ACHN (cell line): Measurements from ENCODE around the gene OR5AU1.
"Not testable (repeated sequence)": the region's sequence is repeated elsewhere in the genome, so short reads cannot be mapped to it uniquely, and the experiment has no call there.

Experiments used
- DNase-seq: peaks from one replicate; pipeline ENCODE4 v3.0.0-alpha.2; 2015
- in situ Hi-C: cut with HindIII; loops from 2 replicates; pipeline ENCODE4 v1.10.0; 2017; ENCODE audit warnings: low sequenced_read_pairs, low pct_ligation_motif_present, low pct_unique_long_range_greater_than_20kb

The OR5AU1 gene

DNA sequence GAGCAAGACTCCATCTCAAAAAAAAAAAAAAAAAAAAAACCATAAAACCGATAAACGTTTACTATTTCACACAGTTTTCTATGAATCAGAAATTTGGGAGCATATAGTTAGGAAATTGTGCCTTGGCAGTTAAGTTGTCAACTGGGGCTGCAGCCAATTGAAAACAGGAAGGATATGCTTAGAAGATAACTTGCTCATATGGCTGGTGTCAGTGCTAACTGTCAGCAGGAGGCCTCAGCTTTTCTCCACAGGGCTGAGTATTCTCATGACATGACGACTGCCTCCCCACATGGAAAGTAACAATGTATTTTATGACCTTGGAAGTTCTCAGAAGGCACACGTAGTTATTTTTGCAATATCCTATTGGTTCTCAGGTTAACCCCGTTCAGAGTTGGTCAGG is 29.6 kb upstream of the OR5AU1 start:
- in situ Hi-C loops, result no loop called here
- DNase-seq, result no peak

DNA sequence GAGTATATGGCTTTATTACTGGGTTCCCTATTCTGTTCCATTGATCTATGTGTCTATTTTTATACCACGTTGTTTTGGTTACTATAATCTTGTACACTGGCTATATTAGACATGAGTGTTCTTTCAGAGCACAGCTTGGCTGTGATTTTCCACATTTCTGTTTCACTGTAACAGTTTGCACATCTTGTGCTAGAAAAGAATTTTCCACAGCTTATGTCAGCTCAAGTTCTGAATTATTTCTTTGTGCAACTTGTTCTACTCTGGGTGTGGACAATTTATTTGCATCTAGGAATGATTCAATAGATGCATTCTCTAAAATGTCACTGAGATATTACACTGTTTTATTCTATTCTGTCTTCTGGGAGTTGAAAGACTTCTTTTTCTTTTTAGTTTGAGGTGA is 28.4 kb upstream of the OR5AU1 start:
- in situ Hi-C loops, result no loop called here
- DNase-seq, result no peak

DNA sequence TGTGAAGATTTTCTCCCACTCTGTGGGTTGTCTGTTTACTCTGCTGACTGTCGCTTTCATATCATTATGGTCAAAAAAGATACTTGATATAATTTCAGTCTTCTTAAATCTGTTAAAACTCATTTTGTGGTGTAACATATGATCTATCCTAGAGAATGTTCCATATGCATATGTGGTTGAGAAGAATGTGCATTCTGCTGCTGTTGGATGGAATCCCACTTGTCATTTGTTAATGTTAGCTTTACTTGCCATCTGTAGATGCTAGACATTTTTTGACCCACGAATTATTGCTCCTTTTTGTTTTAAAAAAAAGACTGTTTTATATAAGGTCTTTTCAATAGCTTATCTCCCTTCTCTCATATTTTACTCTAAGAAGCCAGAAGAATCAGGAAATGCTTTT is 26.3 kb upstream of the OR5AU1 start:
- in situ Hi-C loops, result no loop called here
- DNase-seq, result no peak

DNA sequence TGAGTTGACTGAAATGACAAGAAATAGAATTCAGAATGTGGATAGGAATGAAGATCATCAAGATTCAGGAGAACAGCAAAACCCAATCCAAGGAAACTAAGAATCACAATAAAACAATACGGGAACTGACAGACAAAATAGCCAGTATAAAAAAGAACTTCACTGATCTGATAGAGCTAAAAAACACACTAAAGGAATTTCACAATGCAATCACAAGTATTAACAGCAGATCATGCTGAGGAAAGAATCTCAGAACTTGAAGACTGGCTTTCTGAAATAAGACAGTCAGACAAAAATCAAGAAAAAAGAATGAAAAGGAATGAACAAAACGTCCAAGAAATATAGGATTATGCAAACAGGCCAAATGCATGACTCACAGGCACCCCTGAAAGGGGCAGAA is 15.3 kb upstream of the OR5AU1 start:
- in situ Hi-C loops, result no loop called here
- no peak for DNase-seq

DNA sequence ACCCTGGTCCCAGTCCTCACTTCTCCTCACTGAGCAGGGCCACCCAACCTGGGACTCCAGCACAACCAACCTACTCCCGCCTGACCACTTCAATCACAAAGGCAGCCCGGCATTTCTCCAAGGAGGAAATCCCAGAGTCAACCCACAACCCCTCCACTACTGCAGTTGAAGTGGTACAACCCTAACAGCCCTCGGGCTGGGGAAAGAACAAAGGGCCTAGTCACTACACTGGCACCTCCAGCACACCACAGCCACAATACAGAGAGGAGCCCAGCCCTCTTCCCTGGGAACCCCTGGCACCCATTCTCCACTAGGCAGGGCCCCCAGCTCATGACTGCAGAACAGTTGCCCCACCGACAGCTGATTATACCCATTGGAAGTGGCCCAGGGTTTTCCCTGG is 13.7 kb upstream of the OR5AU1 start:
- in situ Hi-C loops, result no loop called here
- DNase-seq, result no peak

DNA sequence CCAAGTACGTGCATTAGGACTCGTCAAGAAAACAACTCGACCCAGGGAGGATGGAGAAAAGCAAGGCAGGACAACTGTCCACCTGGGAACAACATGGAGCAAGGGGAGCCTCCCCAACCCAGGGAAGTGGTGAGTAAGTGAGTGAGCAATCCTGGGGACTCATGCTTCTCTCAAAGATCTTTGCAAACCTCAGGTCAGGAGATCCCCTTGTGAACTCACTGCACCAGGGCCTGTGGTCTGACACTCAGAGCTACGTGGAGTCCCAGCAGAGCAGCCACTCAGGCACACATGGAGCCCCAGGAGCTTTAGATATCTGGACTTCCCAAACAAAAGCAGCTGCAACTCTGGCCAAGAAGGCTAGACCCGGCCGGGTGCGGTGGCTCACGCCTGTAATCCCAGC is 12.2 kb upstream of the OR5AU1 start:
- in situ Hi-C loops, result no loop called here
- DNase-seq, result no peak

DNA sequence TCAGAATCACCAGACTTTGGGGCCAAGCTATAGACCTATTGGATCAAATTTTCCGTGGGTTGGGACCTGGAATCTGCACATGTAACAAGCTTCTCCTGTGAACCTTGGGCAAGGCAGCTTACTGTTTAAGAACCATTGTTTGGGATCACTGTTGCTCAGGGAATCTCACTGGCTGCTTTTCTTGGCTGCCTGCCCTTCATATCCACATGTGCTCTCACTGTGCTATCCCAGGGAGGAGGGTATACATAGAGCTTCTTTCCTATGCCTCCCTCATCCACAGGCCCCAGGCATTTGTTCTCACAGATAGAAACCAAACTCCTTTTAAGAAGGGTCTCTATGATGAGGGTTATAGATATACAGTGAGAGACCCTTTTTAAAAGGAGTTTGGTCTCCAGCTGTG is 9.8 kb upstream of the OR5AU1 start:
- in situ Hi-C loops, DNase-seq: not testable (repeated sequence)

DNA sequence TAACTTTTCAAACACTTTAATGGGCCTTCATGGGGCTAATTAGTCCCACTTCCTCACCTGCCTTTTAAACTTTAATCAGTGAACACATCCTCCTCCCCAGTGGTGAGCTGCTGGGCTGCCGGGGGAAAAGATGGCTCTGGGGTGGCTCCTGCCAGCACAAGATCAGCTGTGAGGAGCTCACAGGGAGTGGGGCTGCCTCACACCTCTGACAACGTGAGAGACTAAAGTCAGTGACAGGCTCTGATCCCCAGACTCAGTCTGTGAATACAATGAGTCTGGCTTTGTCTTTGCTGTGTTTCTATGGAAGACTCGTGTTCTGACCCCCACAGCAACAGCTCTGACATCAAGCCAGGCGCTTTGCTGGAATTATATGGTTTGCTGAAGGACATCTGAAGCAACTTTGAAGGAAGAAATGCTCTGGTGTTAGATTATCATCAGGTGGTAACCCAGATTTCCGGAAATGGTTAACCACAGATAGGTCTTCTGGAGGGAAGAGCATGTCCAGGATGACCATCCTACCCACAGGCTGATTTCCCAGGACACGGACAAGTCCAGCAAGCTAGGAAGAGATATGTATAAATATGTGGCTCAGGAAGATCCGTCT is 9.2 kb upstream of the OR5AU1 start:
- not testable (repeated sequence) for DNase-seq

DNA sequence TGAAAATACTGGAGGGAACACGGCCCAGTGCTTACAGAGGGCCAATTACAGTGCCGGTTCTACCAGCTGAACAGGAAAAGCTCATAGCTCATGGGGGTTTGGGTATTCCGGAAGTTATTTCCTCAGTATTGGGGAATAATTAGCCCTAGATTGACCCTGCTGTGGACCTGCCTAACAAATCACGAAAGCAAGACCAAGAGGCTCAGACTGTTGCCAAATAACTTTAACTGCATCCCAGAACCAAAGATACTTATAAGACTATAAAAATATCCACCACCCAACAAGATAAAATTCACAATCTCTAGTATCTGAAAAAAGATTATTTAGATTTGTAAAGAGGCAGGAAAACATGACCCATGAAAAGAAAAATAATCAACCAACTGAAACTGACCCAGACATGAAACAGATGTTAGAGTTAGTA is 8.0 kb upstream of the OR5AU1 start:
- in situ Hi-C loops, result no loop called here
- DNase-seq, result no peak

More for the DNA sequence above, 9.2 kb upstream of the OR5AU1 start:
- in situ Hi-C loops, result not testable (repeated sequence)

DNA sequence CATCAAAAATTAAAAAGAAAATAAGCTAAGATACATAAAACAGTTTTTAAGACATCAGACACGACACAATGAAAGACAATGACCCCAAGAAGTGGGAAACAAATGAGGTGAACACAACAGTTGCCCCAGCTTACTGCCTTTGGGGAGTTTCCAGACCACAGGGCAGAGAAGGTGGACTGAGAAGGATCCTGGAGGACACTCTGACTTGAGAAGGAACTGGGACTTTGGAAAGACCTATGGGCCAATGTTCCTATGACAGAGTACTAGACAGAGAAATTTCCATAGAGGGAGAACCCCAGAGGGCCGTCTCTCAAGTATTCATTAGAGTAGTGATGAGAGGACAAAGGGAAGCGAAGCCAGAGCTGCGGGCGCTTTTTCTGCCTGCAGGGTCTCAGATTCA is 6.2 kb upstream of the OR5AU1 start:
- in situ Hi-C loops, result no loop called here
- no peak for DNase-seq

DNA sequence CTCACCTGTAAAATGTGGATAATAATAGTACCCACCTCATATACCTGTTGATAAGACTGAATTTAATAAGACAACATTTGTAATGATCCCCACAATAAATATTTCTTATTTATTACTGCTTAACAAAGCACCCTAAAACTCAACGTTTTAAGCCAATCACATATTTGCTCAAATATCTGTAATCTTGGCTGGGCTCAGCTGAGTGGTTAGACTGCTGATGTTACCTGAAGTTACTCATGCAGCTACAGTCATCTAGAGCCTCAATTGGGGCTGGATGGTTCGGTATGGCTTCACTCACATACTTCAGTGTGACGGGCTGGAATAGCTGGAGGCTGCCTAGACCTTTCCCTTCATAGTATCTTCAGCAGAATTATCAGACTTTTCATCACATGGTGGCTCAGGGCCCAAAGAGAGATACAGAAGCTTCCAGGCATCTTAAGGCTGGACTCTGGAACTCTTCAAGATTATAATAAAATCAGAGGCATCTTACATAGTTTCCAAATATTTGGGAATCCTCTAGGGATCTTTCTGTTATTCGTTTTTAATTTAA is 4.3 kb upstream of the OR5AU1 start:
- DNase-seq, result no peak
- in situ Hi-C loops, result no loop called here

DNA sequence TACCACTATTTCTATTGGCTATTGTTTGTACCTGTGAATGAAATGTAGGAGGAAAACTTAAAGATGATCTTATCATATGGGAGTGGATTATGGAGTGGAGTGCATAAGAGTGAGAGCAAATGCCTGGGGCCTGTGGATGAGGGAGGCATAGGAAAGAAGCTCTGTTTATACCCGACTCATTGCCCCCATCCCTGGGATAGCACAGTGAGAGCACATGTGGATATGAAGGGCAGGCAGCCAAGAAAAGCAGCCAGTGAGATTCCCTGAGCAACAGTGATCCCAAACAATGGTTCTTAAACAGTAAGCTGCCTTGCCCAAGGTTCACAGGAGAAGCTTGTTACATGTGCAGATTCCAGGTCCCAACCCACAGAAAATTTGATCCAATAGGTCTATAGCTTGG is 2.3 kb upstream of the OR5AU1 start:
- in situ Hi-C loops, DNase-seq: not testable (repeated sequence)

DNA sequence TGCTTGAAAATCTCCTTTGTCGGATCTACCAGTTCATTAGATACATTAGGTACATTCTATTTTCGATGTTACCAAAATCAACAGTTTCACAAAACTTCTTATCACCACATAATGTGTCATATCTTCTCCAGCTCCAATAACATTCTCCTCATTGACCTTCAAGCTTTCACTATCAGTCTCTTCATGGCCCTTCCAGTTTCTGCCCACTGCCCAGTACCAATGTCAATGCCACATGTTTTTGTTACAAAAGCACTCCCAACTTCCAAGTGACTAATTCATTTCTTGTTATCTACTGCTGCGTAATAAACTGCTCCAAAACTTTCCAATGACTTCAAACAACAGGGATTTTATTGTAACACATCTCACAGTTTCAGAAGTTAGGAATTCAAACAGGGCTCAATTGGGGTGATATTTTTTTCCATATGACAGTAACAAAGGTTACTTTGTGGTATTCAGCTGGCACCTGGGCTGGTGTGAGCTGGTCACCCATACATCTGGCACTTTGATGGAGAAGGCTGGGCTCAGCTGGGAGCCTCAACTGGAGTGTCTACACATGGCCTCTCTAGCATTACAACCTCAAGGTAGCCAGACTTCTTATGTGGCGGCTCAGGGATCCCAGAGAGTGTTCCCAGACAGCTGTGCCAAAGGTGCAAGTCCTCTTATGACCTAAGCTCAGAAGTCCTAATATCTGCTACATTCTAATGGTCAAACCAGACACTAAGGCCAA is 6.1 kb downstream of the OR5AU1 start:
- in situ Hi-C loops, result no loop called here
- no peak for DNase-seq

DNA sequence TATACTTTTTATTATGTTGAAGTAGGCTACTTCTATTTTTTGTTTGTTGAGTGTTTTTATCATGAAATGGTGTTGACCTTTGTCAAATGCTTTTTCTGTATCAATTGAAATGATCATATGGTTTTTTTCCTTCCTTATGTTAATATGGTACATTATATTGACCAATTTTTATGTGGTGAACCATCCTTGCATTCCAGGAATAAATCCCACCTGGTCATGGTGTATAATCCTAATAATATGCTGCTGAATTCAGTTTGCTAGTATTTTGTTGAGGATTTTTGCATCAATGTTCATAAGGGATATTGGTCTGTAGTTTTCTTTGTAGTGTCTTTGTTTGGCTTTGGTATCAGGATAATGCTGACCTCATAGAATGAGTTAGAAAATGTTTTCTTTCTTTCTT is 10.4 kb downstream of the OR5AU1 start:
- no peak for DNase-seq
- in situ Hi-C loops, result no loop called here

DNA sequence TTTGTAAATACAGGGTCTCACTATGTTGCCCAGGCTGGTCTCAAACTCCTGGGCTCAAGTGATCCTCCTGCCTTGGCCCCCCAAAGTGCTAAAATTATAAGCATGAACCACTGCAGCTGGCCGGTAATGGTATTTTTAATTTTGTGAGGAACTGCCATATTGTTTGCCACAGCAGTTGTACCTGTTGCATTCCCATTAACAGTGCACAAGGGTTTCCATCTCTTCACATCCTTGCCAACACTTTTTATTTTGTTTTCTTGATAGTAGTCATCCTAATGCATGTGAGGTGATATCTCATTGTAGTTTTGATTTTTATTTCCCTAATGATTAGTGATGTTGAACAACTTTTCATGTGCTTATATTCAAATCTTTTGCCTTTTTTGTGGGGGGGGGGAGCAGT is 13.5 kb downstream of the OR5AU1 start:
- DNase-seq, result no peak
- in situ Hi-C loops, result no loop called here

DNA sequence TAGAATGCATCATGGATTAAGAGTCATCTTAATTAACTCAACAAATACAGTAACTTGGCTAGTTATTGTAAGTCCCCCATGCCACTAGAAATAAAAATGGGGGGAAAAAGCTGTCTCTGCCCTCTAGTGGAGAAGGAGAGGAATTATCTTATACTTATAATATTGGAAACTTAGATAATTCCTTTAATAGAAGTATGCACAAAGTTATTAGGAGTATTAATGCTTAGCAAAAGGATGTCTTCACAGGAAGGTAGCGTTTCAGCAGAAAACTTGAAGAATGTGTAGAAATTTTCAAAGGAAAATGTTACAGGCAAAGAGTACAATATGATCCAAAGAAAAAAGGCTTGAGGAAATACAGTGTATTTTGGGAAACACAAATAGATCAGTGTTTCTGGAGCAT is 19.8 kb downstream of the OR5AU1 start:
- DNase-seq, result peak; percentile 33
- in situ Hi-C loops, result no loop called here

DNA sequence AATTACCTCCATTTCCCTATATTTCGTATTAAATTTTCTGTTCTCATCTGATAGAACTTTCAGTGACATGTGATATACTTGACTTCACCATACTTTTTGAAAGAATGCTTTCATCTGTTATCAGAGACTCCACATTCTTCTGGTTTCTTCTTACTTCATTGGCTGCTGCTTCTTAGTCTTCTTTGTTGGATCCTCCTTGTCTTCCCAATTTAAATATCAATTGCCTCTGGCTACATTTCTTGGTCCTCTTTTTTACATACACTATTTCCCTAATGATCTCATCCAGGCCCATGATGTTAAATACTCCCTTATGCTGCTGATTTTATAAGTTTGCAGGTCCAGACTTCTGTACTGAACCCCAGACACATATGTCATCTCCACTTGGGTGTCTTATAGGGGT is 22.0 kb downstream of the OR5AU1 start:
- in situ Hi-C loops, result no loop called here
- DNase-seq, result no peak

DNA sequence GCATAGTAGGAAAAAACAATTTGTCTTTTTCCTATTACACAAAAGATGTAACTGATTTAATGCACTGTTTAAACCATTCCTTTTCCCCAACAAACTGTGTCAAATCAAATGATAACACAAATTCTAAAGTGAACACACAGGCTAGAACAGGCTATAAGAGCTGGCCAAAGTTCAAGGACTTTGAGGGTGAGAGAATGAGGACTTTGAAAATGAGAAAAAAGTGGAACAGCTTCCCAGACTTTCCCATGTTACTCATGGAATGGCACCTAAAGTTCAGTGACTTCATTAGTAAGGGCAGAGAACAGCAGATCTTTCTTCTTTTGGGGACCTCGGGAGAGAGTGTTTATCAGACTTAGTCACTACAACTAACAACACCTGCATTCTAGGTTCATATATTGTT is 32.4 kb downstream of the OR5AU1 start:
- in situ Hi-C loops, result no loop called here
- DNase-seq, result no peak

DNA sequence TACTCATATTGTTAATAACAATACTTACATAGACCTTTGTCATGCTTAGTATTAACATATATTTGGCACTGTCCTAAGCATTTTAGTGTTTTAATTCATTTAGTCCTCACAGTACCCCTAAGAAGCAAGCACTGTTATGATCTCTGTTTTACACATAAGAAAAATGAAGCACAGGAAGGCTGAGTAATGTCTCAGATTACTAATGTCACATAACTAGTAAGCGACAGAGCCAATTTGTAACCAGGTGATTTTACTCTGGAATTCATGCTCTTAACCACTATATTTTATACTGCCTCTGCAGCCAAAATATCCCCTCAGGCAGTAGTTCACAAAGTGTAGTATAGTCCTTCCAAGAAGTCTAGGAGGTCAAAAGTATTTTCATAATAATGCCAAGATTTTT is 34.7 kb downstream of the OR5AU1 start:
- in situ Hi-C loops, result no loop called here
- DNase-seq, result no peak

DNA sequence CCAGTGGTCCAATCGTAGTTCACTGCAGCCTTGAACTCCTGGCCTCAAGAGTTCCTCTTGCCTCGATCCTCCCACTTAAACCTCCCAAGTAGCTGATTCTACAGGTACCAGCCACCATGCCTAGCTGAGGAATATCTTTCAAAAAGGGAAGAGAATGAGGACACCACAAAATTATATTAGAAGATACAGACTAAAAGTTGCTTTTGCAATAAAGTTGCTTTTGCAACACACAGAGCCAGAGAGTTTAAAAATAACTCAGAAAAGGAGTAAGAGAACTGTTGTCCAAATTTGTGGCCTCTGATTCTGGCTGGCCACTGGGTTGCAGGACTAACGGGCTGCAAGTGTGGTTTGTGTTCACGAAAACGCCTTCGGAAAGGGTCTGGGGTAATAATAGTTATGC is 35.2 kb downstream of the OR5AU1 start:
- DNase-seq, result no peak
- in situ Hi-C loops, result no loop called here
